Cardiac muscle cell (in vitro differentiated cells and primary cell): ENCODE results near the gene IFTAP. TPM values are rescaled to one million over a fixed set of nuclear protein-coding genes. Genes with fewer than 3 reads are reported as not detected.
"Not testable (repeated sequence)": the region's sequence is repeated elsewhere in the genome, so short reads cannot be mapped to it uniquely, and the experiment has no call there.

Experiments
- DNase-seq, 2 donors: peaks; one replicate each; pipeline versions ENCODE4 v3.0.0 to v3.0.0-alpha.2; 2010 to 2017; ENCODE audit warnings: low read depth in 1 of 2, low spot score in 1 of 2
- H3K27ac ChIP-seq: fragments of 200-600 bp; sonication (generic); 2 replicates; pipeline ENCODE4 v1.5.1; 2016
- H3K27me3 ChIP-seq: fragments of 200-600 bp; sonication (generic); 2 replicates; pipeline ENCODE4 v1.6.0; 2016; ENCODE audit warnings: control low read depth
- H3K36me3 ChIP-seq: fragments of 200-600 bp; sonication (generic); 2 replicates; pipeline ENCODE4 v1.5.1; 2016; ENCODE audit warnings: control low read depth
- H3K4me1 ChIP-seq: fragments of 200-600 bp; sonication (generic); 2 replicates; pipeline ENCODE4 v1.8.1; 2017; ENCODE audit warnings: low read depth, mild to moderate bottlenecking, mixed run types
- H3K4me3 ChIP-seq: fragments of 200-600 bp; sonication (generic); 2 replicates; pipeline ENCODE4 v1.5.1; 2016; ENCODE audit warnings: mild to moderate bottlenecking
- H3K9me3 ChIP-seq: fragments of 200-600 bp; sonication (generic); 2 replicates; pipeline ENCODE4 v1.5.1; 2017; ENCODE audit warnings: low read depth, mild to moderate bottlenecking, control low read depth
- polyA plus RNA-seq: library from polyadenylated mRNA; unstranded; fragments of >200 nt; fragmentation: Nextera tagmentation; extraction: Ambion mirVana; gene quantifications from 2 replicates; pipeline ENCODE4 v1.2.1, GENCODE V29; 2016
- total RNA-seq: library from RNA; depleted of rRNA; stranded (reverse); fragments of >200 nt; gene quantifications from 2 replicates; pipeline ENCODE4 v1.2.3, GENCODE V29; 2016
- TF ChIP-seq, protein P1 (sequence below): IDR thresholded peaks from 2 replicates; pipeline ENCODE4 v1.5.1; 2012; ENCODE audit warnings: low read depth, mild to moderate bottlenecking, low read length

The IFTAP gene
- total and polyA plus RNA-seq, 2 experiments from 2014 or later = 57.1 to 67.3 TPM

DNA sequence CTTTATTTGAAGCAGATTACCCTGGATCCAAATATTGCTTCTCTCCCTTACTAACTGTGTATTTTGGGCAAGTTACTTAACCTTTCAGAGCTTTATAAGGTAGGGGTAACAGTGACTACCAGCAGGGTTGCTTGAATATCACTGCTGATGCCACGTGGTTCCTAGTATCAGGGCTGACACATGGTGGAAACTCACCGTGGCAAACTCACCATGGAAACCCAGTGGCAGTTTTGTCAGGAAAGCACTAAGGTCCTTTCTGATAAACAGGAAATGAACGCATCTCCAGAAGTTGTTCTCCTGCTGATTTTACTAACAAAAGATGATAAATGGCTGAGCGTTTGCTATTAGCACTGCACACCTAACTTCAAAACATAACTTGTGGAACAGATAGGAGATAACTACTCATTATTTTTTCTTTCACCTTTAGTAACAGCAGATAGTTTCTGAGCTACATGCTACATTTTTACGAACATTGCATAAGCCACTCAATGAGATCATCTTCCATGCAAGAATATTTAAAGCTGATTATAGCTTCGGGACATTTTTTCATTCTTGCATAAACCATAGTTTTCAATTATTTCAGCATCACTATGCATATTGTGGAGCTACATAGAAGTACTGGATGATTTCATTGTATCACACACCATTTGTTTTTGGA lies 63.4 kb downstream of the IFTAP start:
- no peaks in the 10 kb centered on the region for H3K9me3 ChIP-seq

DNA sequence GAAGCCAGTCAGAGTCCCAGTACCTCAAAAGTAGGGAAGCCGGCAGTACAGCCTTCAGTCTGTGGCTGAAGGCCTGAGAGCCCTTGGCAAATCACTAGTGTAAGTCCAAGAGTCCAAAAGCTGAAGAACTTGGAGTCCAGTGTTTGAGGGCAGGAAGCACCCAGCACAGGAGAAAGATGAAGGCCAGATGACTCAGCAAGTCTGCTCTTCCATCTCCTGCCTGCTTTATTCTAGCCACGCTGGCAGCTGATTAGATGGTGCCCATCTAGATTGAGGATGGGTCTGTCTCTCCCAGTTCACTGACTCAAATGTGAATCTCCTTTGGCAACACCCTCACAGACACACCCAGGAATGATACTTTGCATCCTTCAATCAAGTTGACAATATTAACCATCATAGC lies 67.1 kb downstream of the IFTAP start:
- H3K9me3 ChIP-seq, DNase-seq, H3K4me1 ChIP-seq, H3K27me3 ChIP-seq, H3K36me3 ChIP-seq, H3K4me3 ChIP-seq, H3K27ac ChIP-seq: not testable (repeated sequence)

More for the DNA sequence above, 63.4 kb downstream of the IFTAP start:
- H3K27me3 ChIP-seq = no peaks in the 10 kb centered on the region
- no peak for DNase-seq
- no peak overlapping the region for H3K27ac ChIP-seq
- H3K4me3 ChIP-seq = no peak overlapping the region
- TF ChIP-seq, protein P1, sequence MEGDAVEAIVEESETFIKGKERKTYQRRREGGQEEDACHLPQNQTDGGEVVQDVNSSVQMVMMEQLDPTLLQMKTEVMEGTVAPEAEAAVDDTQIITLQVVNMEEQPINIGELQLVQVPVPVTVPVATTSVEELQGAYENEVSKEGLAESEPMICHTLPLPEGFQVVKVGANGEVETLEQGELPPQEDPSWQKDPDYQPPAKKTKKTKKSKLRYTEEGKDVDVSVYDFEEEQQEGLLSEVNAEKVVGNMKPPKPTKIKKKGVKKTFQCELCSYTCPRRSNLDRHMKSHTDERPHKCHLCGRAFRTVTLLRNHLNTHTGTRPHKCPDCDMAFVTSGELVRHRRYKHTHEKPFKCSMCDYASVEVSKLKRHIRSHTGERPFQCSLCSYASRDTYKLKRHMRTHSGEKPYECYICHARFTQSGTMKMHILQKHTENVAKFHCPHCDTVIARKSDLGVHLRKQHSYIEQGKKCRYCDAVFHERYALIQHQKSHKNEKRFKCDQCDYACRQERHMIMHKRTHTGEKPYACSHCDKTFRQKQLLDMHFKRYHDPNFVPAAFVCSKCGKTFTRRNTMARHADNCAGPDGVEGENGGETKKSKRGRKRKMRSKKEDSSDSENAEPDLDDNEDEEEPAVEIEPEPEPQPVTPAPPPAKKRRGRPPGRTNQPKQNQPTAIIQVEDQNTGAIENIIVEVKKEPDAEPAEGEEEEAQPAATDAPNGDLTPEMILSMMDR = no peak
- H3K36me3 ChIP-seq = no peaks in the 10 kb centered on the region
- H3K4me1 ChIP-seq = no peaks in the 10 kb centered on the region

DNA sequence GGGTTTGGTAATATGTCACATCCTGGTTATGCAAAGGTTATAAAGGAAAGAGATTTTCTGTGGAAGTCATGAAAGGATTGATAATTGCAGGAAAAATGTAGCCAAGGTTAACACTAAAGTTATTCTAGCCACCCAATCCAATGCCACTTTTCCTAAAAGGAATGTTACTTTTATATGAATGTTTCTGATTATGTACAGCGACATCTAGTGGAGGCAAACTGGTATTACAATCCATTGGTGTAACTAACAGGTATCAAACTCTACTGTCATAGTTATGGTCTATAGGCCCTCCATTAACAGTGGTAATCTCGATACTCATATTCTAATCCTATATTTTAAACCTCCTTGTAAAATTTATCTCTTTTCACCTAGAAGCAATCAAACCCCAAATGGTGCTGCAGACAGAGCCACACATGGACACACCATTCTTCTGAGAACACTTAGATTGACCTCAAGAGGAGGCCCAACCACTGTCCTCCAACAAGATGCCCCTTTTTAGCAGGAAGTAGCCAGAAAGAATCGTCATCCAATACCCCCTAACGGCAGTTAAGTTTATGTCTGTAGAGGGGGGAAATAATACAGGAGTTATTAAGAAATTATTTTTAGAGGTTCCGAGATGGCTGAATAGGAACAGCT lies 78.6 kb downstream of the IFTAP start:
- TF ChIP-seq, protein P1 = peak; percentile 73
- peak; percentile 35 to 64 for DNase-seq
- Histone ChIP-seq H3K4me3 (no peak overlapping the region), H3K36me3 (no peaks in the 10 kb centered on the region), H3K27me3 (no peaks in the 10 kb centered on the region), H3K4me1 (peaks cover 7% of the 10 kb centered on the region), H3K27ac (no peak overlapping the region), H3K9me3 (no peaks in the 10 kb centered on the region)

DNA sequence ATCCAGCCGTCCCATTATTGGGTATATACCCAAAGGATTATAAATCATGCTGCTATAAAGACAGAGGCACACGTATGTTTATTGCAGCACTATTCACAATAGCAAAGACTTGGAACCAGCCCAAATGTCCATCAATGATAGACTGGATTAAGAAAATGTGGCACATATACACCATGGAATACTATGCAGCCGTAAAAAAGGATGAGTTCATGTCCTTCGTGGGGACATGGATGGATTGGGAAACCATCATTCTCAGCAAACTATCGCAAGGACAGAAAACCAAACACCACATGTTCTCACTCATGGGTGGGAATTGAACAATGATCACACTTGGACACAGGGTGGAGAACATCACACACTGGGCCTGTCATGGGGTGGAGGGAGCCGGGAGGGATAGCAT lies 85.2 kb downstream of the IFTAP start:
- not testable (repeated sequence) for H3K36me3 ChIP-seq, H3K4me3 ChIP-seq, H3K27me3 ChIP-seq, H3K9me3 ChIP-seq, H3K4me1 ChIP-seq, DNase-seq, H3K27ac ChIP-seq

DNA sequence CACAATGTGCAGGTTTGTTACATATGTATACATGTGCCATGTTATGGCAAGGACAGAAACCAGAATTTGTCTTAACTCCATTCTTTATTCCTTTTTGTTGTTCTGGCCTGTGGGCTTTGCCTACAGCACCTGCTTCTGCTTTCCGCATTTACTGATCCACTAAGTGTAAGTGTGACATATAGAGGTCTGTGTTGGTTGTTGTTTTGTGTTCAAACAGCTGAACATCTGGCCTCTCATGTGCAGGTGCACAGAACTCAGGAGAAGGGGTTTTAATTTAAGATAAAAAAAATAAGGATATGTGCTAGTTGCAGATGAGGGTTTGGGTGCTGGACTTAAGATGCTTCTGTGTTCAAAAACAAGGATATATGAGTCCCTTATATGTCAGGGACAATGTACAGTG lies 89.5 kb downstream of the IFTAP start:
- Histone ChIP-seq H3K4me3 (no peak overlapping the region), H3K36me3 (no peaks in the 10 kb centered on the region), H3K4me1 (no peaks in the 10 kb centered on the region), H3K27ac (no peak overlapping the region), H3K9me3 (no peaks in the 10 kb centered on the region), H3K27me3 (no peaks in the 10 kb centered on the region)
- TF ChIP-seq, protein P1 = no peak
- no peak for DNase-seq

DNA sequence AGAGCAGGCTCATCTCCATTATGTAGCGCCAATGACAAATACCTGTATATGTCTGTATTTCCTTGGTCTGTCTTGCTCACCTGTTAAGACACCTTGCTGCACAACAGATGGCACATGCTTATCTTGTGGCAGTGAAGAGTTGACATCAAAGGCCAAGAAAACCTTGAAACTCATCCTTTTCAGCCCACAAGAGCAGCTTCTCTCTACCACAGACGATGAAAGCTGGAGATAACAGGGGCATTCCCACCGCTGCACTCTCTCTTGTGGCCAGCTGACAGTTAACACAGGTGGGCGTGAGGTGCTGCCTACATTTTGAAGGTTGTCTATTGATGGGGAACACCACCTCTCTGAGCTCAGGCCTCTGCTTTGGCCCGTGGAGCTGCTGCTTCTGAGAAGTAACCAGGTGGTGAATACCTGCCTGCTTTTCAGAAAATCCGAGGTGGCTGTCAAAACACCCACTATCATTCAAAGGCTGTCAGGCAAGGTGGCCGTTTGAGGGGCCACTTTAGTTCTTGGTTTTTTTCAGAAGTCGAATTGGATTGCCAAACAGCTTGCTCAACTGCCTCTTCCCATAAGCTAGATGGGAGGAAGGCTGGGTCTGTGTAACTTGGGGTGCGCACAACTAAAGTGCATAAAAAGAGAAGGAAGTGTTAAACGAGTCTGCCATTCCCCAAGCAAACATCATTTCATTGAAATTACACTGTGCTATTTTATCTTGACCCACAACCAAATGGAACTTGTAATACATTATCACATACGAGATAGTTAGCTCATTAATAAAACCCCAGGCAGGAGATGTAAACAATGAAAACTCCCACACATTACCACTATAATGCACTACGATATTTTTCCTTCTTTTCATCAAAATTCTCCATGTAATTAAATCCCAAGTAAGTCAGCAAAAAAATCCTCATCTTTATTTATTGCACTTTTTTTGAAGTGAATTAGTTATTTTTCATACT lies 90.8 kb downstream of the IFTAP start:
- Histone ChIP-seq H3K4me3 (no peak overlapping the region), H3K27me3 (no peaks in the 10 kb centered on the region), H3K36me3 (no peaks in the 10 kb centered on the region), H3K9me3 (no peaks in the 10 kb centered on the region), H3K4me1 (no peaks in the 10 kb centered on the region), H3K27ac (no peak overlapping the region)
- TF ChIP-seq, protein P1 = no peak
- no peak for DNase-seq
